Measurements from ENCODE around the gene DPYSL5.
"Not testable (repeated sequence)": the region's sequence is repeated elsewhere in the genome, so short reads cannot be mapped to it uniquely, and the experiment has no call there.

The DPYSL5 gene

DNA sequence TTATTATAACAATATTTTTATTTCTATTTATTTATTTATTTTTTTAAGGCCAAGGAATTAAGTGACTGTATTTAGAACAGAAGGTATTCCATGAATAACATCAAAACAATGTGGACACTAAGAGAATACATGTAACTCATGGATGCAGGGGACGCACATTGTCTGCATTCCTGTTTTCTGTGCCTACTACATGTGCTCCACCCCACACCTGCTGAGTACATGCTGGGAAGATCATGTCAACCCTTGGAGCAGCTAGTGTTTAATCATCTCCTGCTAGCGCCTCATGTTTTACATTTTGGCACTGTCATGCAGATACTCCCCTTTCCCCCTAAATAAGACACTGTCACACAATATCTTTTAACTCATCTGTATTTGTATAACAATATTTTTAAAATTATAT, 29.3 kb downstream of the DPYSL5 start:
- no peak overlapping the region for H3K27ac ChIP-seq
- ChIA-PET POLR2A (ENCODE audit: low non-redundant PET) (no interaction called here), CTCF (no interaction called here)
- TF ChIP-seq, protein P1, sequence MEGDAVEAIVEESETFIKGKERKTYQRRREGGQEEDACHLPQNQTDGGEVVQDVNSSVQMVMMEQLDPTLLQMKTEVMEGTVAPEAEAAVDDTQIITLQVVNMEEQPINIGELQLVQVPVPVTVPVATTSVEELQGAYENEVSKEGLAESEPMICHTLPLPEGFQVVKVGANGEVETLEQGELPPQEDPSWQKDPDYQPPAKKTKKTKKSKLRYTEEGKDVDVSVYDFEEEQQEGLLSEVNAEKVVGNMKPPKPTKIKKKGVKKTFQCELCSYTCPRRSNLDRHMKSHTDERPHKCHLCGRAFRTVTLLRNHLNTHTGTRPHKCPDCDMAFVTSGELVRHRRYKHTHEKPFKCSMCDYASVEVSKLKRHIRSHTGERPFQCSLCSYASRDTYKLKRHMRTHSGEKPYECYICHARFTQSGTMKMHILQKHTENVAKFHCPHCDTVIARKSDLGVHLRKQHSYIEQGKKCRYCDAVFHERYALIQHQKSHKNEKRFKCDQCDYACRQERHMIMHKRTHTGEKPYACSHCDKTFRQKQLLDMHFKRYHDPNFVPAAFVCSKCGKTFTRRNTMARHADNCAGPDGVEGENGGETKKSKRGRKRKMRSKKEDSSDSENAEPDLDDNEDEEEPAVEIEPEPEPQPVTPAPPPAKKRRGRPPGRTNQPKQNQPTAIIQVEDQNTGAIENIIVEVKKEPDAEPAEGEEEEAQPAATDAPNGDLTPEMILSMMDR (conservative IDR thresholded peaks at IDR 0.05; ENCODE audit: low read depth): no peak
- no peak for DNase-seq (ENCODE audit: low spot score)

DNA sequence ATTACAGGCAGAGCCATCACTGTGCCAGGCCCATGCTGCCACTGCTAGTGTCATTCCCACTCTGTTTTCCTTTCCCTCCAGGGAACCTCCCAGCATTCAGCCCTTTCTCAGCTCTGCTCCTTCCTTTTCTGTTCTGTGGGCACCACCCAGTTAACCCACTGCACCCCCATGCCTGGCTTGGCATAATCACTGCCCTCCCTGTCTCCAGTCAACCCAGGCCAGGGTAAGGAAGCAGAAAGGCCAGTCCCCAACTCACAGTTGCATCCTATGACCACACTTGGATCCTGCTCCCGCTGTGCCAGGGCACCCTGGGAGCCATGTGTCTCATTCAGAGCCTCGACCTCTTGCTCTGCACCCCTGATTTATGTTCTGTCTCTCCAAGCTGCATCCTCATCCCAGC, 32.2 kb downstream of the DPYSL5 start:
- POLR2A ChIA-PET (ENCODE audit: low non-redundant PET): no interaction called here
- CTCF ChIA-PET: interaction anchor here (0.6 to 0.7 kb wide), 2 partner anchors 86 to 1180 kb away, joined by 3 to 4 read pairs; no protein-coding TSS in a partner anchor

DNA sequence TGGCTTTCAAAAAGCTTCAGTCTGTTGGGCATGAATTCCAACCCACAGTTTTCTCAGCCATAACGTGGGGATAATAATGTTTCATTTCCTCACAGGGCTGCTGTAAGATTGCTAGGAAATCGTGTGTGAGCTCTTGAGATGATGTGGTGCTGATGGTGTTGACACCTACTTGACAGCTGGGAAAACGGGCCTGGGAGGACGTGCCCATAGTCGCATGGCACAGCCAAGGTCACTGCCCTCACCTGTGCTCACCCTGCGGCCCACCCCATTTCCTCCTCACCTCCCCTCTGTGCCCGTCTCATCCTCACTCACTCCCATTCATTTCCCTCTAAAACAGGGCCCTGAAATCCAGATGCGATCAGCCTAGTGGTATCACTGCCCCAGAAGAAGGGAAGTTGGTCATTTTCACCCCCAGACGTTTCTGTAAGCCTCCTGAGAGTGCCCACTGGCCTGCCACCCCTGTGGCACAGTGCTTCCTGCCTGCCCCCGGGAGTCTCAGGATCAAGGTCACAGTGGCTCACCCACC, 33.0 kb downstream of the DPYSL5 start:
- ChIA-PET POLR2A (ENCODE audit: low non-redundant PET) (no interaction called here), CTCF (no interaction called here)
- no peak overlapping the region for H3K27ac ChIP-seq
- TF ChIP-seq, protein P1 (conservative IDR thresholded peaks at IDR 0.05; ENCODE audit: low read depth): no peak
- DNase-seq (ENCODE audit: low spot score): no peak

More for the DNA sequence above, 32.2 kb downstream of the DPYSL5 start:
- DNase-seq (ENCODE audit: low spot score): no peak
- TF ChIP-seq, protein P1 (conservative IDR thresholded peaks at IDR 0.05; ENCODE audit: low read depth): no peak
- no peak overlapping the region for H3K27ac ChIP-seq

DNA sequence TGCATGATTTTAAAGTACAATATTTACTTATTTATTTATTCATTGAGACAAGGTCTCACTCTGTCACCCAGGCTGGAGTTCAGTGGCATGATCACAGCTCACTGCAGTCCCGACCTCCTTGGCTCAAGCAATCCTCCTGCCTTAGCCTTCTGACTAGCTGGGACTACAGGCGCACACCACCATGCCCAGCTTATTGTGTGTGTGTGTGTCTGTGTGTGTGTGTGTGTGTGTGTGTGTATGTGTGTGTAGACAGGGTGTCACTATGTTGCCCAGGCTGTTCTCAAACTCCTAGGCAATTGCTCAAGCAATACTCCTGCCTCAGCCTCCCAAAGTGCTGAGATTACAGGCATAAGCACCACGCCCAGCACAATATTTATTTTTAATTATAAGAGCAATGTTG, 34.3 kb downstream of the DPYSL5 start:
- DNase-seq (ENCODE audit: low spot score); H3K27ac ChIP-seq; POLR2A ChIA-PET (ENCODE audit: low non-redundant PET): not testable (repeated sequence)
- CTCF ChIA-PET: interaction anchor here (1.0 kb wide), 1 partner anchor 135 kb away, joined by 5 read pairs; no protein-coding TSS in a partner anchor

DNA sequence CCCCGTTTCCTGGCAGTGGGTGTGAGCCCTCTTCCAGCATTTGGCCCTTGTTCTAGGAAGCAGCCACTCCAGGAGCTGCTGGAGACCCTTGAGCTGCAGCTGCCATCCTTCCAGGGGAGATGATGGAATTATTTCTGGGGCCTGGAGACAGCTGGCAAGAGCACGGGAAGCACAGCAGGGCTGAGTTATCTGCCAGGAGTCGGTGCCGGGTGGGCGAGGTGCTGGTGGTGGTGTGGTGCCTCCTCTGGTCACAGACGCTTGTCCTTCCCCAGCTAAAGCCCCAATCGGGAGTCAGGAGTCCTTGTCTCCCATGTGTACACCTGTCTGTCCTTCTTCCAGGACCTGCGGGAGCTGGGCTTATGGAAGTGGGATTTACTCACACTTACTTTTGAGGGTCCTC, 36.0 kb downstream of the DPYSL5 start:
- DNase-seq (ENCODE audit: low spot score): no peak
- ChIA-PET CTCF (interaction anchor here (1.5 kb wide), 1 partner anchor 38 kb away, joined by 7 read pairs; no protein-coding TSS in a partner anchor), POLR2A (ENCODE audit: low non-redundant PET) (no interaction called here)
- no peak overlapping the region for H3K27ac ChIP-seq
- TF ChIP-seq, protein P1 (conservative IDR thresholded peaks at IDR 0.05; ENCODE audit: low read depth): no peak

DNA sequence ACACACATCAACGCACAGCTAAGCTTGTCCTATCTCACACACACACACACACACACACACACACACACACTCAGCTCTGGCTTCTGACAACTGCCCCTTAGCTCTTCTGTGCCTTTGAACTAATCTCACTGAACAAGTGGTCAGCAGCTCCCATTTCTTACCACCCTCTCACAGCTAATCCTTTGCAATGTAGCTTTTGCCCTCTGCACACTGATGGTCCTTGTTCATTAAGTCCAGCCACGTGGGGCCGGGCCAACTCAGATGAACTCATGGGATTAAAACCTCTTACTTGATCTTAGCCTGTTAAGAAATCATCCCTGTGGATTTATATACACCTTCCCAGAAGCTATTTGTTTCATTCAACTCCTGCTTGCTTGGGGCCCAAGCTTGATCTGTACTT, 36.6 kb downstream of the DPYSL5 start:
- DNase-seq (ENCODE audit: low spot score): no peak
- ChIA-PET POLR2A (ENCODE audit: low non-redundant PET) (no interaction called here), CTCF (interaction anchor here (1.5 kb wide), 1 partner anchor 38 kb away, joined by 7 read pairs; no protein-coding TSS in a partner anchor)
- H3K27ac ChIP-seq: no peak overlapping the region
- TF ChIP-seq, protein P1 (conservative IDR thresholded peaks at IDR 0.05; ENCODE audit: low read depth): no peak

DNA sequence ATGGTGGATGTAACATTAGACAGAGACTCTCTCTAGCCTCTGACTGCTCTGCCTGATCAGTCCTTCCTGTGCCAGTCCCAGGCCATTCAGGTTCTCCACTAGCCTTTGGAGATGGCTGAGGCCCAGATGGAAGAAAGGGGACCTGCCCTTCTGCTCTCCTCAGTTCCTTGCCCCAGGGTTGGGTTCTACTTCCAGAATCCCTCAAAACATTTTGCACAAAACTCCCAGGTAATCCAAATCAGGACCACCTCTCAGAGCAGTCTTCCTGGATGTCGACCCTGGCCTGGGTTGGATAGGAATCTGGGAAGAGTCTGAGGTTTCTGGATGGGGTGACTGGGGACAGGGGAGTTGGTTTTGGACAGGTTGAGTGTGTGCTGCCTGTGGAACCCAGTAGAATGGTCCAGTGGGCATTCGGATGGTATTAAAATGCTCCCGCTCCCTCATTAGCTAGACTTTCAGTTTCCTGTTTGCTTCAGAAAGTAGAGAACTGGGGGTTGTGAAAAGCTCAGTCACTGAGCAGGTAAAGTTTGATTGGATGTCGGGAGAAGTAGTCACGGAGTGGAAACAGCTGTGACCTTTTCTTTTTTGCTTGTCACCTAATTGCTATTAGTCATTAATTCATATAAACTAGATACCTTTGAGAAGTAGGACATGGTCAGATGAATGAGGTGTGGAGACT, 37.9 kb downstream of the DPYSL5 start:
- DNase-seq (ENCODE audit: low spot score): no peak
- CTCF ChIA-PET: no interaction called here
- TF ChIP-seq, protein P1 (conservative IDR thresholded peaks at IDR 0.05; ENCODE audit: low read depth): no peak
- POLR2A ChIA-PET (ENCODE audit: low non-redundant PET): no interaction called here
- H3K27ac ChIP-seq: no peak overlapping the region

Measured in RWPE1 (cell line).